CD4-positive, CD25-positive, alpha-beta regulatory T cell (primary cell): ENCODE data around the gene MAGEB17. TPM values are rescaled to one million over a fixed set of nuclear protein-coding genes. Genes with fewer than 3 reads are reported as not detected.
A peak's percentile ranks its signal among the peaks of the same experiment; 100 is the strongest.

Experiments
- ATAC-seq, 2 donors: fragments of 150-1000 bp; cut with Tn5 transposase; one replicate each; pipeline ENCODE4 v1.10.0; 2021; ENCODE audit warnings: low read depth in 2 of 2, moderate number of reproducible peaks in 2 of 2, moderate library complexity in 1 of 2
- DNase-seq, 3 donors: peaks; one replicate each; pipeline versions ENCODE4 v3.0.0 to v3.0.0-alpha.2; 2012 to 2022; ENCODE audit warnings: mixed read lengths in 1 of 3
- H3K27ac ChIP-seq: one replicate; pipeline ENCODE4 v1.7.0; 2013; ENCODE audit warnings: mild to moderate bottlenecking, low read length; ENCODE audit not compliant: insufficient read depth, poor library complexity, severe bottlenecking
- H3K27me3 ChIP-seq: one replicate; pipeline ENCODE4 v1.7.0; 2013; ENCODE audit warnings: low read length; ENCODE audit not compliant: control insufficient read depth, insufficient read depth
- H3K36me3 ChIP-seq: one replicate; pipeline ENCODE4 v1.7.0; 2013; ENCODE audit warnings: mild to moderate bottlenecking, low read length, moderate library complexity; ENCODE audit not compliant: control insufficient read depth, insufficient read depth
- H3K4me1 ChIP-seq: 2 replicates; pipeline ENCODE4 v1.7.0; 2013; ENCODE audit warnings: mild to moderate bottlenecking, low read length; ENCODE audit not compliant: insufficient read depth, control insufficient read depth, poor library complexity, severe bottlenecking
- H3K4me3 ChIP-seq: one replicate; pipeline ENCODE4 v1.7.0; 2013; ENCODE audit warnings: low read depth, mild to moderate bottlenecking, low read length, moderate library complexity
- H3K9me3 ChIP-seq, 2 experiments: 1 replicate in 1 of 2; 2 replicates in 1 of 2; pipeline ENCODE4 v1.7.0; 2013; ENCODE audit warnings: low read length in 2 of 2, mild to moderate bottlenecking in 1 of 2, moderate library complexity in 1 of 2; ENCODE audit not compliant: control insufficient read depth in 2 of 2
- H3K27ac Mint-ChIP-seq, 3 donors: one replicate each; pipeline ENCODE4 v1.8.0; 2020 to 2022; ENCODE audit warnings: mild to moderate bottlenecking in 3 of 3, mixed read lengths in 3 of 3, moderate library complexity in 2 of 3
- H3K27me3 Mint-ChIP-seq: one replicate; pipeline ENCODE4 v1.8.0; 2022; ENCODE audit warnings: mild to moderate bottlenecking, mixed read lengths
- H3K36me3 Mint-ChIP-seq: one replicate; pipeline ENCODE4 v1.8.0; 2020; ENCODE audit warnings: mixed read lengths
- H3K4me1 Mint-ChIP-seq, 4 donors: one replicate each; pipeline ENCODE4 v1.8.0; 2020 to 2022; ENCODE audit warnings: mixed read lengths in 4 of 4, mild to moderate bottlenecking in 1 of 4
- H3K4me3 Mint-ChIP-seq, 4 donors: one replicate each; pipeline ENCODE4 v1.8.0; 2020 to 2022; ENCODE audit warnings: mild to moderate bottlenecking in 4 of 4, mixed read lengths in 4 of 4, moderate library complexity in 3 of 4
- H3K9me3 Mint-ChIP-seq, 7 donors: one replicate each; pipeline ENCODE4 v1.8.0; 2020 to 2022; ENCODE audit warnings: mixed read lengths in 7 of 7, mild to moderate bottlenecking in 3 of 7, moderate library complexity in 2 of 7
- polyA plus RNA-seq, 4 donors: library from polyadenylated mRNA; unstranded; fragments of 300-500 nt; fragmentation: Illumina TruSeq; gene quantifications; one replicate each; pipeline ENCODE4 v1.2.3, GENCODE V29; 2021
- total RNA-seq: library from RNA; stranded (reverse); gene quantifications from one replicate; pipeline ENCODE4 v1.2.3, GENCODE V29; 2022

Gene MAGEB17
- total and polyA plus RNA-seq, 5 donors from 2014 or later, result not detected

GRCh38 chrX:16202943-16203342, 35.7 kb downstream of the MAGEB17 start:
- Histone ChIP-seq H3K27ac (no peak overlapping the region), H3K27me3 (no peaks in the 10 kb centered on the region), H3K36me3 (no peaks in the 10 kb centered on the region), H3K4me3 (no peak overlapping the region), H3K4me1 (no peaks in the 10 kb centered on the region), H3K9me3 (no peaks in the 10 kb centered on the region)
- ATAC-seq, result no peak
- H3K27me3 Mint-ChIP-seq, result no peaks in the 10 kb centered on the region
- peaks cover 0 to 4% (median 0%) of the 10 kb centered on the region in 7 donors for H3K9me3 Mint-ChIP-seq
- H3K4me3 Mint-ChIP-seq, result no peak overlapping the region
- no peak for DNase-seq
- no peaks in the 10 kb centered on the region for H3K4me1 Mint-ChIP-seq
- H3K36me3 Mint-ChIP-seq, result no peaks in the 10 kb centered on the region
- H3K27ac Mint-ChIP-seq, result no peak overlapping the region

DNA sequence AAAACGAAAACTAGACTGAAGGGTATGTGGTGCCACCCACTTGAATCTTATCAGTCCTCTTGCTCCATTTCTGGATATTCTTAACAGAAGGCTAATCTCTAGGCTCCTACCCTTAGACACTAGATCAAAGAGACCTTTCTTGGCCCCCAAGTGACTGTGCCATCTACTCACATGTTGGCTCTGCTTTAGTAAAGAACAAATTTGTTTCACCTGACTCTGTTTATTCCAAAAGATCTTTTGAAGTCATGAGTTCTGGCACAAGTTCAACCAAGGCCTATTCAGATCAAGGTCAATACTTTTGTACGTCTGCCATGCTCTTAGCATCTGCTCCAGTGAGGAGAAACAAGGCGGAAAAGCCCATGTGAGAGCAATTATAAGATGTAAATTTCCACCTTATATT, 37.3 kb downstream of the MAGEB17 start:
- no peaks in the 10 kb centered on the region for H3K27me3 Mint-ChIP-seq
- H3K9me3 Mint-ChIP-seq, result peaks cover 0 to 4% (median 0%) of the 10 kb centered on the region in 7 donors
- Histone ChIP-seq H3K9me3 (no peaks in the 10 kb centered on the region), H3K27ac (no peak overlapping the region), H3K36me3 (no peaks in the 10 kb centered on the region), H3K27me3 (no peaks in the 10 kb centered on the region), H3K4me1 (no peaks in the 10 kb centered on the region), H3K4me3 (no peak overlapping the region)
- no peaks in the 10 kb centered on the region for H3K36me3 Mint-ChIP-seq
- no peaks in the 10 kb centered on the region for H3K4me1 Mint-ChIP-seq
- H3K27ac Mint-ChIP-seq, result no peak overlapping the region
- no peak for ATAC-seq
- DNase-seq, result no peak
- no peak overlapping the region for H3K4me3 Mint-ChIP-seq

DNA sequence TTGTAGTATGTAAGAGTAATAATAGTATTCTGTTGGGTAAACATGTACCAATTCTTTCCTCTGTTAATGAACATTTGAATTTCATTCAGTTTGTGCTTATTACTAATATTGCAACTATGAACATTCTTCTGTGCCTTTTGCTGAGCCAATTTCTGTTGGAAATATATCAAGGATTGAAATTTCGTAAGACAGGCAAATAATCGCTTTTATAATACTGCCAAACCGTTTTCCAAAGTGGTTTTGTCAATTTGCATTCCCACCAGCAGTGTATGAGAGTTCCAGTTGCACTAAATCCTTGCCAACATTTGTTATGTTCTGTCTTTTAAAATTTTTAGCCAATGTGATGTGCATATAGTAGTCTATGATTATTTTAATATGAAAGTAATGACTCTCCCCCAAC, 38.6 kb downstream of the MAGEB17 start:
- Mint-ChIP-seq H3K27ac (no peak overlapping the region), H3K4me1 (no peaks in the 10 kb centered on the region), H3K27me3 (no peaks in the 10 kb centered on the region), H3K4me3 (no peak overlapping the region), H3K36me3 (no peaks in the 10 kb centered on the region), H3K9me3 (peaks cover 0 to 4% (median 0%) of the 10 kb centered on the region in 7 donors)
- Histone ChIP-seq H3K4me1 (no peaks in the 10 kb centered on the region), H3K27ac (no peak overlapping the region), H3K9me3 (no peaks in the 10 kb centered on the region), H3K27me3 (no peaks in the 10 kb centered on the region), H3K36me3 (no peaks in the 10 kb centered on the region), H3K4me3 (no peak overlapping the region)
- ATAC-seq (no peak), DNase-seq (no peak)

- no peak overlapping the region for H3K4me3 Mint-ChIP-seq
- Histone ChIP-seq H3K27me3 (no peaks in the 10 kb centered on the region), H3K36me3 (no peaks in the 10 kb centered on the region), H3K9me3 (no peaks in the 10 kb centered on the region), H3K27ac (no peak overlapping the region), H3K4me3 (no peak overlapping the region), H3K4me1 (no peaks in the 10 kb centered on the region)
- peaks cover 0 to 4% (median 0%) of the 10 kb centered on the region in 7 donors for H3K9me3 Mint-ChIP-seq
- no peaks in the 10 kb centered on the region for H3K36me3 Mint-ChIP-seq
- DNase-seq, result no peak
- no peaks in the 10 kb centered on the region for H3K27me3 Mint-ChIP-seq
- no peak overlapping the region for H3K27ac Mint-ChIP-seq
- no peak for ATAC-seq
- H3K4me1 Mint-ChIP-seq, result no peaks in the 10 kb centered on the region
These were observed 40.4 kb downstream of the MAGEB17 start for GRCh38 chrX:16207634-16208033.

GRCh38 chrX:16208601-16209000, 41.3 kb downstream of the MAGEB17 start:
- no peaks in the 10 kb centered on the region for H3K36me3 Mint-ChIP-seq
- peaks cover 0 to 6% (median 0%) of the 10 kb centered on the region in 7 donors for H3K9me3 Mint-ChIP-seq

DNA sequence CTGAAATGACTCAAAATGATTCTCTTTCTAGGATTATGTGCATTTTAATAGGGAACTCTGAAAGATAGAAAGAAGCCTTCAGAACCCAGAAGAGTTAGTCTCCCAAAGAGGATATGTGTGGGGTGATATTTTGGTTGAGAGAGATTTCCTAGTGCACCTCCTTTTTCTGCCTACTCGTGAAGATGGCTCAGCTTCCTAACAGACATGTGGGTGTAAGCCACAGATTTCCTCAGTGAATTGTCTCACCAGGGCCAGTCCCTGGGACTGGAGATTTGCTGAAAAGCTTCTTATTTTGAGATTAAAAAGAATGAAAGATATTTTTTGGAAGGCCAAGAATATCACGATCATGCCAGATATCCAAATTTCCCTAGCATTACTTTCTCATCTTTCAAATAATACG, 42.8 kb downstream of the MAGEB17 start:
- DNase-seq (no peak), ATAC-seq (no peak)
- Mint-ChIP-seq H3K9me3 (peaks cover 0 to 2% (median 0%) of the 10 kb centered on the region in 7 donors), H3K4me3 (no peak overlapping the region), H3K27me3 (peaks cover 4% of the 10 kb centered on the region), H3K4me1 (no peaks in the 10 kb centered on the region), H3K27ac (no peak overlapping the region), H3K36me3 (no peaks in the 10 kb centered on the region)
- Histone ChIP-seq H3K4me1 (no peaks in the 10 kb centered on the region), H3K4me3 (no peak overlapping the region), H3K27ac (no peak overlapping the region), H3K27me3 (no peaks in the 10 kb centered on the region), H3K9me3 (no peaks in the 10 kb centered on the region), H3K36me3 (no peaks in the 10 kb centered on the region)

More at GRCh38 chrX:16208601-16209000, 41.3 kb downstream of the MAGEB17 start:
- Histone ChIP-seq H3K27ac (no peak overlapping the region), H3K4me1 (no peaks in the 10 kb centered on the region), H3K9me3 (no peaks in the 10 kb centered on the region), H3K36me3 (no peaks in the 10 kb centered on the region), H3K4me3 (no peak overlapping the region), H3K27me3 (no peaks in the 10 kb centered on the region)
- no peak for DNase-seq
- no peak for ATAC-seq
- H3K27ac Mint-ChIP-seq, result no peak overlapping the region
- no peaks in the 10 kb centered on the region for H3K4me1 Mint-ChIP-seq
- H3K27me3 Mint-ChIP-seq, result peaks cover 4% of the 10 kb centered on the region
- no peak overlapping the region for H3K4me3 Mint-ChIP-seq

- Histone ChIP-seq H3K9me3 (no peaks in the 10 kb centered on the region), H3K27me3 (no peaks in the 10 kb centered on the region), H3K27ac (no peak overlapping the region), H3K36me3 (no peaks in the 10 kb centered on the region), H3K4me3 (no peak overlapping the region), H3K4me1 (no peaks in the 10 kb centered on the region)
- ATAC-seq (no peak), DNase-seq (no peak)
- H3K27me3 Mint-ChIP-seq, result peaks cover 4% of the 10 kb centered on the region
- H3K4me3 Mint-ChIP-seq, result no peak overlapping the region
- H3K9me3 Mint-ChIP-seq, result peaks cover 0 to 2% (median 0%) of the 10 kb centered on the region in 7 donors
- no peaks in the 10 kb centered on the region for H3K36me3 Mint-ChIP-seq
- no peaks in the 10 kb centered on the region for H3K4me1 Mint-ChIP-seq
- H3K27ac Mint-ChIP-seq, result no peak overlapping the region
These were observed 44.7 kb downstream of the MAGEB17 start for GRCh38 chrX:16212024-16212423.

- H3K4me1 Mint-ChIP-seq, result no peaks in the 10 kb centered on the region
- ATAC-seq, result no peak
- DNase-seq, result peak in 1 of 3 donors; percentile 7
- H3K4me1 ChIP-seq, result no peaks in the 10 kb centered on the region
- peaks cover 0 to 2% (median 0%) of the 10 kb centered on the region in 7 donors for H3K9me3 Mint-ChIP-seq
- no peak overlapping the region for H3K27ac ChIP-seq
- H3K27me3 ChIP-seq, result no peaks in the 10 kb centered on the region
- H3K36me3 Mint-ChIP-seq, result no peaks in the 10 kb centered on the region
- no peak overlapping the region for H3K27ac Mint-ChIP-seq
- no peak overlapping the region for H3K4me3 Mint-ChIP-seq
- H3K27me3 Mint-ChIP-seq, result peaks cover 4% of the 10 kb centered on the region
- H3K36me3 ChIP-seq, result no peaks in the 10 kb centered on the region
- H3K9me3 ChIP-seq, result no peaks in the 10 kb centered on the region
- no peak overlapping the region for H3K4me3 ChIP-seq
These were observed 45.2 kb downstream of the MAGEB17 start for GRCh38 chrX:16212436-16212835.
